ENCODE measurements around the gene GUCA2B.

GUCA2B gene

GRCh38 chr1:42136466-42136865 is 16.7 kb upstream of the GUCA2B start:
- Mint-ChIP-seq H3K27ac (no peak overlapping the region), H3K27me3 (peaks cover 2% of the 10 kb centered on the region), H3K36me3 (no peaks in the 10 kb centered on the region), H3K4me3 (no peak overlapping the region), H3K9me3 (no peaks in the 10 kb centered on the region), H3K4me1 (no peaks in the 10 kb centered on the region)

DNA sequence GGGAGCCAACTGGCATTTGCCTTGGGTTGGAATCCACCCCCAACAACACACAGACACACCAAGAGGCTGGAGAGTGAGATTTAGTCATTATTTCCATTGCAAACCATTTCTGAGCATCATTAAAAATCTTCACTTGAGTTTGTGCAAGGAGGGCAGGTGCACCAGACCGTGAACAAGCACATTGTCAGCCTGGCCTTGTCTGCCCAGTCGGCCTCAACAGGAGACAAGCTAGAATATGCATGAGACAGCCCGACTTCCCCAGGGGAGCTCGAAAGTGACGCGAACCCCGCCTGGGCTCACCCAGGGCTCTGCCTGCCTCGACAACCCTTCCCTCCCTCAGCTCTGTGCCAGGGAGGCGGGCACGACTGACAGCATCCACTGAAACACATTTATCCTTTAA is 15.4 kb upstream of the GUCA2B start:
- Mint-ChIP-seq H3K9me3 (no peaks in the 10 kb centered on the region), H3K4me1 (no peaks in the 10 kb centered on the region), H3K27me3 (peaks cover 2% of the 10 kb centered on the region), H3K4me3 (no peak overlapping the region), H3K36me3 (no peaks in the 10 kb centered on the region), H3K27ac (no peak overlapping the region)

DNA sequence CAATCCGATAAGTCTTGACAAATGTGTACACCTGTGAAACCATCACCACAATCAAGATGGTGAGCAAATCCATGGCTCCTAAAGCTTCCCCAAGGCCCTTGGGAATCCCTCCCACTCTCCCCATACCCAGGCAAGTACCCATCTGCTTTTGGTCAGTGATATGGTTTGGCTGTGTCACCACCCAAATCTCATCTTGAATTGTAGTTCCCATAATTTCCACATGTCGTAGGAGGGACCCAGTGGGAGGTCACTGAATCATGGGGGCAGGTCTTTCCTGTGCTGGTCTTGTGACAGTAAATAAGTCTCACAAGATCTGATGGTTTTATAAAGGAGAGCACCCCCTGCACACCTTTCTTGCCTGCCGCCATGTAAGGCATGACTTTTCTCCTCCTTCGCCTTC is 14.6 kb upstream of the GUCA2B start:
- H3K36me3 Mint-ChIP-seq, result no peaks in the 10 kb centered on the region
- peaks cover 2% of the 10 kb centered on the region for H3K27me3 Mint-ChIP-seq
- H3K9me3 Mint-ChIP-seq, result no peaks in the 10 kb centered on the region

DNA sequence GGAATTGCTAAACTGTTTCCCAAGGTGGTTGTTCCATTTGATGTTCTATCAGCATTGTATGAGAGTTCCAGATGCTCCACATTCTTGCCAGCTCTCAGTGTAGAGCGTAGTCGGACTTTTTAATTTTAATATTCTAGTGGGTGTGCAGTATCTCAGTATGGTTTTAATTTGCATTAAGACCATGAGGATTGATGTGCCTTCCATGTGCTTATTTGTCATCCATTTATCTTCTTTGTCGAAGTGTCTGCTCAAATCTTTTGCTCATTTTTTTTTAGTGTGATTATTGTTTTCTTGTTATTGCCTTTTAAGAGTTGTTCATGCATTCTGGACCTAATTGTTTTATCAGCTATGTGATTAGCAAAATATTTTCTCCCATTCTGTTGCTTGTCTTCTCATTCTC is 13.8 kb upstream of the GUCA2B start:
- H3K27ac Mint-ChIP-seq, result no peak overlapping the region
- H3K4me1 Mint-ChIP-seq, result peaks cover 6% of the 10 kb centered on the region
- H3K36me3 Mint-ChIP-seq, result no peaks in the 10 kb centered on the region
- no peaks in the 10 kb centered on the region for H3K9me3 Mint-ChIP-seq
- no peak overlapping the region for H3K4me3 Mint-ChIP-seq
- peaks cover 2% of the 10 kb centered on the region for H3K27me3 Mint-ChIP-seq

More for the DNA sequence above, 14.6 kb upstream of the GUCA2B start:
- Mint-ChIP-seq H3K4me3 (no peak overlapping the region), H3K27ac (no peak overlapping the region), H3K4me1 (peaks cover 6% of the 10 kb centered on the region)

DNA sequence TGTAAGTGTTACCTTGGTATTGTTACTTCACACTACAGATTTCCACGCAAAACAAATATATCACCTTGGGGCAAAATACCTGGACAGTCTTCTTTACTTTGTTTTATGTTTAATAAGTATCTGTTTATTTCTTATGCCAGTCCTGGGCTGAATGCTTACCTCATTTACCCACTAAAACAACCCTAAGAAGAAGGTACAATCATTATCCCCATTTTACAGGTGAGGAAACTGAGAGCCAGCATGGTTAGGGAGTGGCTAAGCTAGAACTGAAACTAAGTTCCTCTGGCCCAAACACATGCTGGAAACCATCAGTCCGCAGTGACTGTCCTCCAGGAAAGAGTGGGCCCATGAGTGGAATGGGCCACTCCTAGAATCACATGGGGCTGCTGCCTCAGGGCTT is 13.0 kb upstream of the GUCA2B start:
- Mint-ChIP-seq H3K27me3 (peaks cover 2% of the 10 kb centered on the region), H3K9me3 (no peaks in the 10 kb centered on the region), H3K4me3 (no peak overlapping the region)

DNA sequence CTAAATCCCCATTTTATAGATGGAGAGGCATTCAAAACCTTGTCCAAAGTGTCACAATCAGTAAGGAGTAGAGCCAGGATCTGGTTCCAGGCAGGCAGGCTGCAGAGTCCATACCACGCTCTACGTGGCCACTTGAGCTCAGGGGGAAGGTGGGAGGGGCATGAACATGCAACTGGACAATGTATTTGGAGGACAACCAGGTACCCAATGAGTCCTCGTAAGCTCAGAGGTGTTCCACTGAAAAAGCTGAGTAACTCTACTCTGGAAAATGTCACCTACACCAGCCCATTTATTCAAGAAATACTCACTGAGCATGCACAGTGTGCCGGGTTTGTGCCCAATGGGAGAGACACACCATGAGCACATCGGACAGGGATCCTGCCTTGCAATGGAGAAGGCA is 11.2 kb upstream of the GUCA2B start:
- Mint-ChIP-seq H3K27ac (no peak overlapping the region), H3K9me3 (no peaks in the 10 kb centered on the region), H3K4me1 (peaks cover 6% of the 10 kb centered on the region), H3K27me3 (peaks cover 2% of the 10 kb centered on the region), H3K36me3 (no peaks in the 10 kb centered on the region), H3K4me3 (no peak overlapping the region)

More for the DNA sequence above, 13.0 kb upstream of the GUCA2B start:
- Mint-ChIP-seq H3K27ac (no peak overlapping the region), H3K36me3 (no peaks in the 10 kb centered on the region), H3K4me1 (peaks cover 6% of the 10 kb centered on the region)

GRCh38 chr1:42142894-42143675 is 10.1 kb upstream of the GUCA2B start:
- no peak overlapping the region for H3K4me3 Mint-ChIP-seq
- no peak overlapping the region for H3K27ac Mint-ChIP-seq
- H3K36me3 Mint-ChIP-seq, result no peaks in the 10 kb centered on the region
- peaks cover 2% of the 10 kb centered on the region for H3K27me3 Mint-ChIP-seq
- H3K4me1 Mint-ChIP-seq, result peaks cover 6% of the 10 kb centered on the region
- no peaks in the 10 kb centered on the region for H3K9me3 Mint-ChIP-seq

DNA sequence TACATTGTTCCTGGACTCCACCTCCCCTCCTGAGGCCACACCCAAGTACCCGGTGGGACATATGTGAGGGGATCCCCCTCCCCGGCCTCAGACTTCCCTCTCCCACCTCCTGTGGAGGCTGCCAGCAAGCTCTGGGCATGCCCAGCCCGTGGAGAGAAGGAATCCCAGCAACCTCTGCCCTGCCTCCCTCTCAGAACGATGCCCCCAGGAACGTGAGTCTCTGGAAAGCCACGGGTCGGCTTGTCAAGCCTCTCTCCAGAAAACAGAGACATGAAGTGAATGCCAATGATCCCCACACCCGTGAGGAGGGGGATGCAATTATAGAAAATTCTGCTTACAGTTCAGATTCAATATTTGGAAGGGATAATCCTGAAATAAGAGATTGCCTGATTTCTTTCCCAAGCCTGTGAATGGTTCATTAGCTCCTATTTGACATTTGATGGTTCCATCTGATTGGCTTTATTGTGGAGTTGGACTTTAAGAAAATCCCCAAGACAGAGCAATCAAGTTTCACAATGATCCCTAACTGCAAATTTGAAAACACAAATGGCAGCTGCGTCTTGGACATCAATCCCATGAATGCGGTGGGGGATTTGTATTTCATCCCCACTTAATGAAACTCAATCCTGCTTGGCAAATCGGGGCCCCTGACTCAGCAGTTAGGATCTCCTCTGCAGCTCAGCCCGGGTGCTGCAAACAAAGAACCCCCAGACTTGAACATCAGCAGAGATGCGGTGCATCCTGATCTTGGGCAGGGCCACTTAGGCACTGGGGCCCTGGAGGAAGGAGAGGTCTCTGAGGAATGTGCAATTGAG is 9.1 kb upstream of the GUCA2B start:
- Mint-ChIP-seq H3K4me1 (peaks cover 6% of the 10 kb centered on the region), H3K27ac (no peak overlapping the region), H3K27me3 (peaks cover 2% of the 10 kb centered on the region), H3K9me3 (no peaks in the 10 kb centered on the region), H3K4me3 (no peak overlapping the region), H3K36me3 (no peaks in the 10 kb centered on the region)

- no peaks in the 10 kb centered on the region for H3K36me3 Mint-ChIP-seq
- H3K27ac Mint-ChIP-seq, result no peak overlapping the region
- H3K4me1 Mint-ChIP-seq, result peaks cover 6% of the 10 kb centered on the region
- no peaks in the 10 kb centered on the region for H3K9me3 Mint-ChIP-seq
- no peak overlapping the region for H3K4me3 Mint-ChIP-seq
- H3K27me3 Mint-ChIP-seq, result peaks cover 2% of the 10 kb centered on the region
Measured at GRCh38 chr1:42144711-42145388, 8.4 kb upstream of the GUCA2B start.

DNA sequence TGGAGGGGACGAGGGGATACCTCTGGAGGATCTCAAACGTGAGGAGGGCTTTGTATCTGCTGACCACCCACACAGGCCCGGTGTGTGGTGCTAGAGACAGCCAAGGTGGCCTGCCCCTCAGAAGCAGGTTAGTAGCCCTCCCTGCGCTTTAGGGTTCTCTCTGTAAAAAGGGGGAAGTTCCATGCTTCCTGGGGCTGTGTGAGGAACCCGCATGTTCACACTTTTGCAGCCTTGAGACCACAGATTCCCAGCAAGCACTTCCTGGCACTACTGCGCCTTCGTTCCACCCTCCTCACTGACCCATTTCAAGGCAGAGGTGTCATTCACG is 7.9 kb upstream of the GUCA2B start:
- Mint-ChIP-seq H3K4me1 (peaks cover 6% of the 10 kb centered on the region), H3K27ac (no peak overlapping the region)

DNA sequence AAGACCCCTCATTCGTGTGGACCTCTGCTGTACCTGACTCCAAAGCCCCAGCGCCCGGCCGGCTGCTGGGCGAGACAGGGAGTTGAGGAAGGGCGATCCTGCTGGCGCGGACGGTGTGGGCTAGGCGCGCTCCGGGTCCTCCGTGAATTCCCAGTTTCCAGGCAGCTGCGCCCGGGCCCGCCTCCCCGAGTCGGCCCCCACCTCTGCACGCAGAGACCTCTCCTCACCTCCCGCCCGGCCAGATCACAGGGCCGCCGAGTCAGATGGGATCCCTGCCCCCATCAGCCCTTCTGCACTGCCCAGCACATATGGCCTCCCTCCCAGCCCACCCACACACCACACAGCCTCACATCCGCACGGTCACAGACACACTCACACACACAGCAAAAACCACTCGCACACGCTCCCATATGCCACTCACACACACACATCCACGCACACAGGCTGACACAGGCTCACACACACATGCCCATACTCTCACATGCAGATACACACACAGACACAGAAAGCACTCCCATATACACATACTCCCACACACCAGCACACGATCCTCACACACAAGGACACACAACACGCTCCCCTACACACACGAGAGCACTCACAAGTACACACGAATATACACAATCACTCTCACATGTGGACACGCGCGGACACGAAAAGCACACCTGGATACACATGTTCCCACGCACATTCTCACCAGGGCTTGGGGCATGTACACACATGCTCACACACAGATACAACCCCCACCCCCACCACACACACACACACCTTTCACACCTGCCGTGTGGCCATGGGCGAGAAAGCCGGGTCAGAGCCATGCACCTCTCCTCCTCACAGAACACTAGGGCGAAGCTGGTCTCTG is 7.2 kb upstream of the GUCA2B start:
- Mint-ChIP-seq H3K4me3 (no peak overlapping the region), H3K4me1 (peaks cover 6% of the 10 kb centered on the region), H3K9me3 (no peaks in the 10 kb centered on the region), H3K27ac (no peak overlapping the region), H3K27me3 (peaks cover under 1% of the 10 kb centered on the region), H3K36me3 (no peaks in the 10 kb centered on the region)

More for the DNA sequence above, 7.9 kb upstream of the GUCA2B start:
- H3K36me3 Mint-ChIP-seq, result no peaks in the 10 kb centered on the region
- no peak overlapping the region for H3K4me3 Mint-ChIP-seq
- H3K27me3 Mint-ChIP-seq, result peaks cover 2% of the 10 kb centered on the region
- H3K9me3 Mint-ChIP-seq, result no peaks in the 10 kb centered on the region

DNA sequence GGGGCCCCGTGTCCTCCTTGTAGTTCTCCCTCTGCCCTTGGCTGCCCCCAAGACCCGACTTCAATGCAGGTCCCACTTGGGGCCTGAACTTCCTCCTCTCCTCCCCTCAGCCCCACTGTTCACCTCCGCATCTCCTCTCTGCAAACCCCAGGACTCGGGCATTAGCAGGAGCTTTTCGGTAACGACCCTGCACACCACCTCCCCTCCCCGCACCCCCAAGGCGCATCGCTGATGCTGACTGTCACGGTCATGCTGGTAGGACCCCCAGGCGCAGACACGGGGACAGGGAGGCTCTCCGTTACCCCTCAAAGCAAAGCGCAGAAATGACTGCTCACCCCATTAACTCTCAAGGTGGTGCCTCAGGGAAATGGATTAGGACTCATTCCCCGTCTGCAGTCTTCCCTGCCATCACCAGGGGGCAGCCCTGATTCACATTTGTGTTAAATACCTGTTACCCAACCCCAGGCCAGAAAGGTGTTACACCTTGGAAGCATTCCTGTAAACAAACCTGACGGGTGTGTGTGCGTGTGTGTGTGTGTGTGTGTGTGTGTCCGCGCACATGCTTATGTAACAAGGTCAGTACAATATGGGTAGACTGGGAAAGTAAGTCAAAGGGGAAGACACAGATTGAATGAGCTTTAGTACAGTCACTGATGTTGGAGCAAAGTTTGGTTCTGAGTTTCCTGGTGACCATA is 6.4 kb upstream of the GUCA2B start:
- H3K4me3 Mint-ChIP-seq, result no peak overlapping the region
- H3K27me3 Mint-ChIP-seq, result no peaks in the 10 kb centered on the region
- H3K9me3 Mint-ChIP-seq, result no peaks in the 10 kb centered on the region
- no peaks in the 10 kb centered on the region for H3K36me3 Mint-ChIP-seq
- no peak overlapping the region for H3K27ac Mint-ChIP-seq
- peaks cover 6% of the 10 kb centered on the region for H3K4me1 Mint-ChIP-seq

DNA sequence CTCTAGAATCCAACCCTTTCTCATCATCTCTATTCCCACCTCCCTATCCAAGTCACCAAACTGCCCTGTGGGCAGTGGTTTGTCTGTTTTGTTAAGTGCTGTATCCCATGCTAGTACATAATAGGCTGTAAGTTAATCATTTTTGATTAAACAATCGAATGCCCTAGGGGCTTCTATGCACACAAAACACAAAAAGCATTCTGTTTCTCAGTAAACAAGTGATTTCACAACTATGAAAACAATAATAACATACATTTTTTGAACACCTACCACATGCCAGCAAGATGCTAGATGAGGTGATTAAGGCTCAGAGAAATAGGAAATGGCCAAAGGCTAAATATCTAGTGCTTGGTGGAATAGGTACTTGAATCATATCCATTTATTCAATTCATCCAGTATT is 5.0 kb upstream of the GUCA2B start:
- peaks cover 4% of the 10 kb centered on the region for H3K4me1 Mint-ChIP-seq

DNA sequence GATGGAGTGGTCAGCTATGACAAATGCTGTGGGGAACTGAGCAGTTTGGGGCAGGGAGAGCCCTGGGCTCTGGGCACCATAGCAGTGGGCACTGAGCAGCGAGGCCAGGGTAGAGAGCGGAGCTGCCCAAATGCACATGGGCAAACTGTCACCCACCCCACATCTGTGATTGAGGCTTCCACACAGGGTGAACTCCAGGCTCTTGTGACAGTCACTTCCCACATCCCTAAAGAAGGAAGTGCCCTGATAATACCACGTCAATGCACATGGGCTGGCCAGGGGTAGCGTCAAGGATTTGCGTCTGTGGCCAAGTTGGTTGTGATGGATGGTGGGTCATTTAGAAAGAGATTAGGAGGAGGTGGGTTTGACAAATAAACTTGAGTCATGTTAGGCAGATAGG is 2.6 kb upstream of the GUCA2B start:
- H3K4me3 Mint-ChIP-seq, result no peak overlapping the region
- H3K27ac Mint-ChIP-seq, result no peak overlapping the region
- no peaks in the 10 kb centered on the region for H3K4me1 Mint-ChIP-seq
- no peaks in the 10 kb centered on the region for H3K27me3 Mint-ChIP-seq
- no peaks in the 10 kb centered on the region for H3K9me3 Mint-ChIP-seq
- no peaks in the 10 kb centered on the region for H3K36me3 Mint-ChIP-seq

More for the DNA sequence above, 5.0 kb upstream of the GUCA2B start:
- Mint-ChIP-seq H3K27me3 (no peaks in the 10 kb centered on the region), H3K27ac (no peak overlapping the region), H3K9me3 (no peaks in the 10 kb centered on the region), H3K4me3 (no peak overlapping the region), H3K36me3 (no peaks in the 10 kb centered on the region)

DNA sequence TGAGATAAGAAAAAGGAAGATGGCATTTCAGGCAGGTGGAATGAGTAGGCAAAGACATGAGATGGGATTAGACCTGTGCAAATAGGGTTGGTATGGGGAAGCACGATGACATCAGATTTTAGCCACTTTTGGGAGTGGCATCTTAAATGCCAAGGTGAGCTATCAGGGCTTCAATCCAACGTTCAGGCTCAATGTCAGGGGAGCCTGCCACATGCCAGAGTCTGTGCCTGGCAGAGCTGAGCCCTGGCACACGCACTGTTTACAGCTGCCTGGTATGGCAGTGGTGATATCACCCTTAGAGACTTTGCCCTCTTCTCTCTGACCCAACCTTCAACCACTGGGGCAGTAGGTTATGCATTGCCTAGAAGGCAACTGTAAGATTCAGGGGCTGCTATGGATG is 1.1 kb upstream of the GUCA2B start:
- Mint-ChIP-seq H3K27me3 (no peaks in the 10 kb centered on the region), H3K4me3 (no peak overlapping the region), H3K4me1 (no peaks in the 10 kb centered on the region), H3K36me3 (no peaks in the 10 kb centered on the region), H3K9me3 (no peaks in the 10 kb centered on the region), H3K27ac (no peak overlapping the region)
